HG02884 (cell line): Measurements from ENCODE around the gene ITGA11.

Experiments used
- ATAC-seq: cut with Tn5 transposase; IDR thresholded peaks from one replicate; pipeline ENCODE4 v1.9.1; 2021; ENCODE audit warnings: mild to moderate bottlenecking, moderate library complexity; ENCODE audit not compliant: unreplicated experiment

ITGA11 gene

GRCh38 chr15:68339481-68339880 is 92.5 kb downstream of the ITGA11 start:
- no peak for ATAC-seq

DNA sequence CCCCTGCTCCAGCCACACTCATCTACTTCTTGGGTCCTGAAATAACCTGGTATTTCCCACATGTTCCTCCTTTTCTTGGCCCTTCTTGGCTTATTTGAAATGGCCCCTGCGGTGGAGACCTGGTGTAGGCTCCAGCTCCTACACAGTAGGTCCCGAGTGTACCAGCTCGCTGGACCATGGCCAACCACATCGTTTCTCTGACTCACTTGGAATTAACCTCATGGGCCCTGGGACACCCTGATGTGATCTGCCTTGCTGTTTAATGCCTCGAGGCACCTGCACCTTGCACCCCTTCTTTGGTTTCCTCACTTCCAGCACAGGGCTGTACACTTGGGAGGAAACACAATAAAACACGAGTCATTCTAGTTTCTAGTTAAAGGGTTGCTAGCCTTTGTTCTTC is 94.1 kb downstream of the ITGA11 start:
- ATAC-seq = no peak

GRCh38 chr15:68336516-68336915 is 95.4 kb downstream of the ITGA11 start:
- ATAC-seq = no peak

- ATAC-seq = no peak
These were observed 96.3 kb downstream of the ITGA11 start for GRCh38 chr15:68335655-68336054.

DNA sequence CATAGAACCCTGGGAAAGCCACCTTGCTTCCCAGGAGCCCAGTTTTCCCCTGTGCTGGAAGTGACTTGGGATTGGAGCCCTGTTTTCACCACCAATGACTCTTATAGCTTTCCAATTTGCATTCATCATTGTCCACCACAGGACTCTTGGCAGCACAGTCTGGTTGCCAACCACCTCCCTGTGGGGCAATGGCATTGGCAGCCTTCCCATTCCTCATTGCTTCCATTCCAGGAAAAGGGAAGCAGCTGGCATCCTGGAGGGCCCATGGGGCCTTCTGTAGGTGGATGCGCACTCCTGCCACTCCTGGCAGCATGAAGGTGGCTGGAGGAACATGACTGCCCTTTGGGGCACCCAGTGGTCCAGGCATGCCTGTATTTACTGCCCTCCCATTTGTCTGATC is 96.7 kb downstream of the ITGA11 start:
- no peak for ATAC-seq

GRCh38 chr15:68334661-68335124 is 97.3 kb downstream of the ITGA11 start:
- no peak for ATAC-seq

DNA sequence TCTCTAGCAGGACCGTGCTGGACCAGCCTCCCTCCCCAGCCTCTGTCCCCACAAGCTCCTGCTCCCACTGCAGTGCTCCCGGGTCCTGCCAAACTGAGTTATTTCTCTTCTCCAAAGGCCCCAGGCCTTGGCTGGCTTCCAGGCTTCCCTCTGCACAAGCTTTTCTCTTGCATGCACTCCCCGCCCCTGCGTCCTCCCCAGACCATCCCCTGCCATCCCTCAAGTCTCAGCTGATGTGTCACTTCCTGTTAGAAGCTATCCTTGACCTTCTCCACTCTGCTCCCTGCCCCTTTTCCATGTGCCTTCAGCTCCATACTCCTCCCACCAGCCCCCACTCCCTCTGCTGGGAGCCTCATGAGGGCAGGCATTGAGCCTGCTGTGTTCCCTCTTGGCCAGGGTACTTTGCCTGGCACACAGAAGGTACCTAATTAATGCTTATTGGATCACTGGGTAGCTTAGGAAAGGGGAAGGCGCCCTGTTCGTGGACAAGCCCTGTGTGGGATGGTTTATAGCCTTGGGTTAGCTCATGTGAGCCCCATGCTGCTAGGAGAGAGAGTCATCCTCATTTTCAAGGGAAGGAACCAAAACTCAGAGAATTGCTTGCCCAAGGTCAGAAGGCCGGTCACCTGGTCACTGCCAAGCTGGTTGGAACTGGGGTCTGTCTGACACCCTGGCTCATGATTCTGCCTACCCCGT is 98.0 kb downstream of the ITGA11 start:
- no peak for ATAC-seq

DNA sequence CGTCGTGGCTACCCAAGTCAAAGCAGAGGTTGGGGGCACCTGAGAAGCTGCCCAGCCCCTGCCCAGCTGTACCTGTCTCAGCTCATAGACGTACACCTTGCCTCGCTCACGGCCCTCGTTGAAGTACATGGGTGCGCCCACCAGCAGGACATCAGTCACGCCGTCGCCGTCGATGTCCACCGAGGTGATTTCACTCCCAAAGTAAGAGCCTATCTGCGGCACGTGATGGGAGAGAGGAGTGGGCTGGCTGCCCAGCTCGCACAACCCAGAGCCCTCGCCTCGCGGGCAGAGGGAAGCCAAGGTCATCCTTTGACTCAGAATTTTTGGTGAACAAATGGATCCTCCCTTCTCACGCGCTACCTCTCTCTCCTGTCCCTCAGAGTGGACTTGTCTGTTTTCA is 99.7 kb downstream of the ITGA11 start:
- ATAC-seq = no peak

DNA sequence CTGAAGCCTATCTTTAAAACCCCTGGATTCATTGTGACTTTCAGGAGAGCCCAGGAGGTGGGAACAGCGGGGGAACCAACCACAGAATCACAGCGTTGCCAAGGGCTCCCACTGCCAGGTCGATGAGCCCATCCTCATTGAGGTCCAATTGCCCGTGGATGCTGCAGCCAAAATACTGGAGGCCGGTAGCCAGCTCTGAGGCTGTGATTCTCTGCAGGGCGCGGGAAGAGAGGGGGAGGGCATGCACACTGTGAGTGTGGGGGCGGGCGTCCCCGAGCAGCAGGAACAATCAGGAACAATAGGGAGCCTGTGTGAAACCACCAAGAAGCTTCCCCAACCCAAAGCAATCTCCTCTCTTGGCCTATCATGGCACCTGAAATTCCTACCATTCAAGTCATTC is 101.1 kb downstream of the ITGA11 start:
- no peak for ATAC-seq

DNA sequence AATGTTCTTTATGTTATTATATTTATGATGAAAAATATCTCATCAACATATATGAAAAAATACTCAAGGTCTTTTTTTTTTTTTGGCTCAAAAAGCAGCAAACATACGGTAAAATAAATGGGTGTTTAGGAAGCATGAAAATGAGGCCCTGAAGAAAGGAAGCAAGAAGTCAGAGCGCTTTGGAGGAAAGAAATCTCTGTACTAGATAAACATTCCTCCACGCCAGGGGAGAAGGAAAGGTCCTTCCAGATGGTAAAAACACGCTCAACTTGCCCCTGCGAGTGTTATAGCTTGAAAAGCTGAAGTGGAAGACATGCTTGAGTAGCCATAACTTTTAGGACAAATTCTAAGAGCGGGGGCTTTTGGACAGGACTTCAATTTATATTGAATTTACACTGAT is 101.5 kb downstream of the ITGA11 start:
- ATAC-seq = no peak

- no peak for ATAC-seq
These were observed 103.0 kb downstream of the ITGA11 start for GRCh38 chr15:68328964-68329363.

DNA sequence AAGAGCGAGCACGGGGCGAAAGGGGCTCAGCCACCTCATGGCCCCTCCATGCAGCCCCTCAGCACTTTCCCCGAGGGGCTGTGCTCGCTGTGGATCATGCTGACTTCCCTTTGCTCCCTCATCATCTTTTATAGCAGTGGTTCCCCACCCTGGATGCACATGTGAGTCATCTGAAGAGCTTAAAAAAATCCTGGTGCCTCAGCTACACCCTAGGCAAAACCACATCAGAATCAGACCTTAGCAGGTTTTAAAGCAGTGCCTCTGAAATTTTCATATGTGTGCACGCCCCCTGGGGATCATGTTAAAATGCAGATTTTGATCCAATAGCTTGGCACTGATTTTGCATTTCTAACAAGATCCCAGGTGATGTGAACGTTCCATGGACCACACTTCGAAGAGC is 103.5 kb downstream of the ITGA11 start:
- ATAC-seq = no peak

DNA sequence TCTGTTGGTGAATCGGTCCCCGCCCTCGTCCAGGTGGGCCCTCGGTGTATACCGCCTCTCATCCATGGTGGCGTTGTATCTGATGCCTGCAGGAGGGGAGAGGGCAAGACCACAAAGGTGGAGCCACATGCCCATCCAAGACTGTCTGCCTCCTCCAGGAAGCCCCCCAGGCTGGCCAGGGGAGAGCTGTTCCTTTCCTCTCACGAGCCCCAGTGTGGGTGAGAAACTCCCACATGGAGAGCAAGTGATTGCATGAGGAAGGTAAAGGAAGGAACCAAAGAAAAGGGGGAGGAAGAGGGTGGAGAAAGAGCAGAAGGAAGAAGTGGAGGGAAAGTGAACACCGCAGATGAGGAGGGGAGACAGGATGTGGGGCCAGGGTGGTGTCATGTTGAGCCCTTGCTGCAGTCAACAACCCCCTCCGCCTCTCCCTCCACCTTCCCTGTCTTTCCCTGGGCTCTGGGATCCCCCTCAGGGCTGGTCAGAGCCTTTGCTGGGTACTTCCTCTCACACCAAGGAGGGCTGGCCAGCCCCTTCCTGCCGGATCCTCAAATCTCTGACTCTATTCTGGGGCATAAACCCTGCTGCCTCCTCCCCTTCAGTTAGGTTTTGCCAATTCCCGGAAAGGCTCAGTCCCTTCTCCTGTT is 105.1 kb downstream of the ITGA11 start:
- ATAC-seq = no peak

GRCh38 chr15:68325726-68326125 is 106.2 kb downstream of the ITGA11 start:
- ATAC-seq = no peak

- ATAC-seq = no peak
These were observed 109.2 kb downstream of the ITGA11 start for GRCh38 chr15:68322796-68323195.

DNA sequence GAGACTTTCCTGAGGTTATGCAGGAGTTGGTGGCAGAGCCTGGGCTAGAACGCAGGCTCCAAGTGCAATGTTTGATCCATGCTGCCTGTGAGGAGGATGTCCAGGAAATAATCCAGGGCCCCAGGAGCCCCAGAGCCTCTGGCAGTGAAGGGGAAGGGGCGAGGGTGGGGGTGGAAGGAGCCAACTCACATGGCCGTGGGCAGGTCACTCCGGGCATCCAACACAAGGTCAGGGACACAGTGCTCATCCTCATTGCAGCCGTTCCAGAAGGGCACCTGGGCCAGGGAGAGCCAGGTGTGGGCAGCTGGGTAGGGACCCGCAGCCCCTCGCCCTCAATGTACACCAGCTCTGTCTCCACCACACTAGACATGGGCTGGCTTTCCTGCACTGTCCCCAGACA is 110.7 kb downstream of the ITGA11 start:
- no peak for ATAC-seq

- ATAC-seq = no peak
These were observed 112.0 kb downstream of the ITGA11 start for GRCh38 chr15:68319997-68320396.

- no peak for ATAC-seq
These were observed 112.7 kb downstream of the ITGA11 start for GRCh38 chr15:68318931-68319909.

DNA sequence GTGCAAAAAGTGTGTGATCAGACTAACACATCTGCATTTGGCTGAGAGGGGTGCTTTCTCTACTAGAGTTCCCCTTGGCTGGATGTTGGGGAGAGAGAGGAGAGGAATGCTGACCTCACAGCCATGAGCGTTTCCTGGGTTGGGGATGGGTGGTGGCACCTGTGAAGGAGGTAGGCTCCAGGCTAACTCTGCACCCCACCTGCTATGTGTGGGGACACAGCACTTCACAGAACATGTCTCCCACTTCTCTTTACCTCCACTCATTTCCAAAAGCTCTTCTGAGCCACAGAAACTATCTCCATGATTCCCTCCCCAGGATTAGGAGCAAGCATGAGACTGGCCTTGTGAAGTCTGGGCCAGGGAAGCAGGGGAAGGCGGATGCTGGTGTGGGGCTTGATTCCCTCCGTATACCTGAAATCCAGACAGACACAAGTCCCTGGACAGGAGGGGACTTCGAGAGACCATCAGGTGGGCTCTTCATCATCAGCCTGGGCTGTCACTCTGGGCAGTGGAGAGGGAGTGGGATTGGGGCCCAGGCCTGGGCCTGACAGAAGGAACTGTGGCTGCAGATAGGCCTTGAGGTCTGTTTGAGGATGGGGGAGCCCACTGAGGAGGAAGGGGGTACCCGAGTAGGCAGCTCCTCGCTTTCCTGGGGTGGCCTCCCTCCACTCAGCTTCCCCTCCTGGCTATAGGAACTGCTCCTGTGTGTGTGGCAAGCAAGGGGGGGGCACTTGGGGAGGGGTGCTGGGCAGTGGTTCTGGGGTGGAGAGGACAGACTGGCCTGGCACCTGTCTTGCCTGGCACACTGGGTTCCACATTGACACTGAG is 113.7 kb downstream of the ITGA11 start:
- ATAC-seq = no peak

- ATAC-seq = no peak
These were observed 114.5 kb downstream of the ITGA11 start for GRCh38 chr15:68317281-68318007.
